WERI-Rb-1 (cell line): Measurements from ENCODE around the gene RGS6.

Source experiments
- DNase-seq: peaks from one replicate; pipeline ENCODE4 v3.0.0-alpha.2; 2020
- H3K27ac ChIP-seq: fragments of 250-450 bp; sonication (Bioruptor Pico); 2 replicates; pipeline ENCODE4 v1.5.1; 2020; ENCODE audit warnings: mild to moderate bottlenecking, moderate library complexity
- H3K27me3 ChIP-seq: fragments of 250-450 bp; sonication (Bioruptor Pico); 2 replicates; pipeline ENCODE4 v1.5.1; 2021; ENCODE audit warnings: mild to moderate bottlenecking, low read depth, moderate library complexity; ENCODE audit not compliant: insufficient read depth, severe bottlenecking
- H3K36me3 ChIP-seq: fragments of 250-450 bp; sonication (Bioruptor Pico); 2 replicates; pipeline ENCODE4 v1.5.1; 2020; ENCODE audit warnings: mild to moderate bottlenecking, moderate library complexity
- H3K4me3 ChIP-seq: 2 replicates; pipeline ENCODE4 v1.5.1; 2011; ENCODE audit warnings: low read depth, mild to moderate bottlenecking, control low read depth, low read length
- H3K9me3 ChIP-seq: fragments of 250-450 bp; sonication (Bioruptor Pico); 2 replicates; pipeline ENCODE4 v1.5.1; 2021; ENCODE audit warnings: mild to moderate bottlenecking, moderate library complexity; ENCODE audit not compliant: severe bottlenecking
- CTCF ChIP-seq: IDR thresholded peaks from 2 replicates; pipeline ENCODE4 v1.5.1; 2011; ENCODE audit warnings: low read depth, mild to moderate bottlenecking, control low read depth, inconsistent platforms, low read length

The RGS6 gene

GRCh38 chr14:72485695-72486094 lies 553.5 kb downstream of the RGS6 start:
- peaks cover 13% of the 10 kb centered on the region for H3K9me3 ChIP-seq
- no peak for TF ChIP-seq CTCF
- H3K4me3 ChIP-seq, result no peak overlapping the region
- no peaks in the 10 kb centered on the region for H3K27me3 ChIP-seq
- no peaks in the 10 kb centered on the region for H3K36me3 ChIP-seq
- DNase-seq, result no peak
- H3K27ac ChIP-seq, result no peak overlapping the region

- H3K4me3 ChIP-seq, result no peak overlapping the region
- TF ChIP-seq CTCF, result no peak
- H3K27me3 ChIP-seq, result no peaks in the 10 kb centered on the region
- no peak overlapping the region for H3K27ac ChIP-seq
- H3K9me3 ChIP-seq, result peaks cover 13% of the 10 kb centered on the region
- H3K36me3 ChIP-seq, result no peaks in the 10 kb centered on the region
- DNase-seq, result no peak
These were observed 556.3 kb downstream of the RGS6 start for GRCh38 chr14:72488514-72488913.

DNA sequence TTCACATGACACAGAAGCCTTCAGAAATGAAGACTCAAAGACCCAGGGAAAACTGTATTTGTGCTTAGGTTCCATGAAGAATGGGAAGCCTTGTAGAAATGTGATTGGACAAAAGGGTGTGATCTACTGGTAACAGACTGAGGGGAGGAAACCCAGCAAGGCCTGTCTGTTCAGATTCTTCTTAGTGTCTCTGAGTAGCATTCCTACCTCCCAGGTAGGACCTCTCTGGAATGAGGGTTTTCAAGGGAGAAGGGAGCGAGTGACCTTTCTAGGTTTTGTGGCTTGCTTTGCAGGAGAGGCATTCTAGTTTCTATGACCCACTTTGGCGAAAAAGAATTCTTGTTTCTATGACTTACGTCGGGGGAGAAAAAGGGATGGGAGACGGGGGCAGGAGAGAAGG lies 560.0 kb downstream of the RGS6 start:
- Histone ChIP-seq H3K27ac (no peak overlapping the region), H3K9me3 (peaks cover 13% of the 10 kb centered on the region), H3K27me3 (no peaks in the 10 kb centered on the region), H3K4me3 (no peak overlapping the region), H3K36me3 (no peaks in the 10 kb centered on the region)
- no peak for DNase-seq
- TF ChIP-seq CTCF, result no peak

- no peak overlapping the region for H3K4me3 ChIP-seq
- DNase-seq, result no peak
- H3K27ac ChIP-seq, result no peak overlapping the region
- H3K27me3 ChIP-seq, result no peaks in the 10 kb centered on the region
- no peaks in the 10 kb centered on the region for H3K36me3 ChIP-seq
- no peaks in the 10 kb centered on the region for H3K9me3 ChIP-seq
- TF ChIP-seq CTCF, result no peak
These were observed 563.4 kb downstream of the RGS6 start for GRCh38 chr14:72495668-72496067.

DNA sequence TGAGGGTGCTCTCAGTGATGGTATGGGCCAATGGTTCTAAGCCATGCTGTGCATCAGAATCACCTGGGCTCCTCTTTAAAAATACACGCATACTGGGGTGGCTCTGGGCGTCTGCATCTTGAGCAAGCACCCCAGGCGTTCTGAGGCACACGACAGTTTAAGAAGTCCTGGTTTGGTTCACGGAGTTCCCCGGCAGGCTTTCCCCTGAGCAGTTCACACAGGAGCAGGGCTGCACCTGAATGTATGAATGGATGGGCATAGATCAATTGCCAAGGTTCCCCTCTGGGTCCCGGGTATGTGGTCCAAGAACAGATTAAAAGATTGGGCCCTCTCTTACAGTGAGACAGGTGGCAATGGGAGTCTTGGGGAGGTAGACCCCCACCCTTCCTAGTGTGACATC lies 566.4 kb downstream of the RGS6 start:
- Histone ChIP-seq H3K27ac (no peak overlapping the region), H3K27me3 (no peaks in the 10 kb centered on the region), H3K9me3 (no peaks in the 10 kb centered on the region), H3K36me3 (no peaks in the 10 kb centered on the region), H3K4me3 (no peak overlapping the region)
- DNase-seq, result no peak
- no peak for TF ChIP-seq CTCF

- no peak for DNase-seq
- Histone ChIP-seq H3K9me3 (peaks cover 9% of the 10 kb centered on the region), H3K36me3 (no peaks in the 10 kb centered on the region), H3K27me3 (no peaks in the 10 kb centered on the region), H3K4me3 (no peak overlapping the region), H3K27ac (no peak overlapping the region)
- no peak for TF ChIP-seq CTCF
These were observed 567.5 kb downstream of the RGS6 start for GRCh38 chr14:72499746-72500145.
